ENCODE results near the gene AHNAK.
"Not testable (repeated sequence)": the region's sequence is repeated elsewhere in the genome, so short reads cannot be mapped to it uniquely, and the experiment has no call there.

AHNAK gene, protein sequence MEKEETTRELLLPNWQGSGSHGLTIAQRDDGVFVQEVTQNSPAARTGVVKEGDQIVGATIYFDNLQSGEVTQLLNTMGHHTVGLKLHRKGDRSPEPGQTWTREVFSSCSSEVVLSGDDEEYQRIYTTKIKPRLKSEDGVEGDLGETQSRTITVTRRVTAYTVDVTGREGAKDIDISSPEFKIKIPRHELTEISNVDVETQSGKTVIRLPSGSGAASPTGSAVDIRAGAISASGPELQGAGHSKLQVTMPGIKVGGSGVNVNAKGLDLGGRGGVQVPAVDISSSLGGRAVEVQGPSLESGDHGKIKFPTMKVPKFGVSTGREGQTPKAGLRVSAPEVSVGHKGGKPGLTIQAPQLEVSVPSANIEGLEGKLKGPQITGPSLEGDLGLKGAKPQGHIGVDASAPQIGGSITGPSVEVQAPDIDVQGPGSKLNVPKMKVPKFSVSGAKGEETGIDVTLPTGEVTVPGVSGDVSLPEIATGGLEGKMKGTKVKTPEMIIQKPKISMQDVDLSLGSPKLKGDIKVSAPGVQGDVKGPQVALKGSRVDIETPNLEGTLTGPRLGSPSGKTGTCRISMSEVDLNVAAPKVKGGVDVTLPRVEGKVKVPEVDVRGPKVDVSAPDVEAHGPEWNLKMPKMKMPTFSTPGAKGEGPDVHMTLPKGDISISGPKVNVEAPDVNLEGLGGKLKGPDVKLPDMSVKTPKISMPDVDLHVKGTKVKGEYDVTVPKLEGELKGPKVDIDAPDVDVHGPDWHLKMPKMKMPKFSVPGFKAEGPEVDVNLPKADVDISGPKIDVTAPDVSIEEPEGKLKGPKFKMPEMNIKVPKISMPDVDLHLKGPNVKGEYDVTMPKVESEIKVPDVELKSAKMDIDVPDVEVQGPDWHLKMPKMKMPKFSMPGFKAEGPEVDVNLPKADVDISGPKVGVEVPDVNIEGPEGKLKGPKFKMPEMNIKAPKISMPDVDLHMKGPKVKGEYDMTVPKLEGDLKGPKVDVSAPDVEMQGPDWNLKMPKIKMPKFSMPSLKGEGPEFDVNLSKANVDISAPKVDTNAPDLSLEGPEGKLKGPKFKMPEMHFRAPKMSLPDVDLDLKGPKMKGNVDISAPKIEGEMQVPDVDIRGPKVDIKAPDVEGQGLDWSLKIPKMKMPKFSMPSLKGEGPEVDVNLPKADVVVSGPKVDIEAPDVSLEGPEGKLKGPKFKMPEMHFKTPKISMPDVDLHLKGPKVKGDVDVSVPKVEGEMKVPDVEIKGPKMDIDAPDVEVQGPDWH (N-terminal part only)

DNA sequence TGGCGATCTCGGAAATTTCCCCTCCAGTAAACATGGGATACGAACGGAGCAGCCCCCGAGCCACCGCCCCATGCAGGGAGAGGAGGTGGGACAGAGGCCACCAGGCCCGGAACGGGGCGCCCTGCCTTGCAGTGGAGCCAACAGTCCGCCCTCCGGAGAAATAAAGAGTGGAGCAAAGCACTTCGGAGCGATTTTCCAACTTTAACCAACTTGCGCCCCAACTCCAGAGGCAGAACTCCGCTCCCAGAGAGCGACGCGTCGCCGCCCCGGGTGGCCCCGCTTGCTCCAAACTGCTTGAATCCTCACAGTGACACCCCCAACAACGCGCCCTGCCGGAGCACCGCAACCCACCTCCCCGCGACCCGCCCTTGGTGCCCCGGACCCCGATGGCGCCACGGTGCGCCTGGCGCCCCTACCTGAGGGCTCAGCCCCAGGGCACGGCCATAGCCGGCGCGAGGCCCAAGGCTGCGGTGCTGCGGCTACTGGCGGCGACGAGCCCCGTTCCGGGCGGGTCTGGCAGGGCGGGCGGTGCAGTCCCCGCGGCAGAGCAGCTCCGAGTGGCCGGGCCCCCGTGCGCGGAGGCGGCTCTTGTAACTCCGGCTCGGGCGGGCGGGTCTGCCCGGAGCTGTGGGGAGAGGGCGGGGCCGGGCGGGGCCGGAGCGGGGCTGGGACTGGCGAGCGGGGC is at the start of gene AHNAK:
TSS of gene AHNAK (minus strand) at position 563 of the 685 bp plus-strand sequence. CDS start 10,708 bp downstream, outside the sequence.
- no peak for DNase-seq

DNA sequence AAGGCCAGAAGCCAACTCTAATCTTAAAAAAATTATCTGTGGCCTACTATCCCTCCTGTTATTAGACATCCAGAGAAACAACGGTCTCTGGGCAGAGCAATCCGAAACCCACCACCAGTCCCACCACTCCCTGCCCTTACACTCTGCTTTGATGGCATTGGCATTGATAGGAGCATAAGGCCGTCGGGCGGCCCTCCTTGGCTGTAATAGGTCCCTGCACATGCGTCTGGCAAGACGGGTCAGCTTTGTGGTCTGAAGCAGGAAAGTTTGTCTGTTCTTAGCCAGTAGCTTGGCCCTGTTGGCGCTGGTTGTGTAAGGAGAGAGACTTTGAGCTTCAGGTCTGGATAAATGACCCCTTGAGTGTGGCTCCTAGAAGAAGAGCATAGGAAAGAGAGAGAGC is 48.5 kb upstream of the AHNAK start:
- no peak for DNase-seq

DNA sequence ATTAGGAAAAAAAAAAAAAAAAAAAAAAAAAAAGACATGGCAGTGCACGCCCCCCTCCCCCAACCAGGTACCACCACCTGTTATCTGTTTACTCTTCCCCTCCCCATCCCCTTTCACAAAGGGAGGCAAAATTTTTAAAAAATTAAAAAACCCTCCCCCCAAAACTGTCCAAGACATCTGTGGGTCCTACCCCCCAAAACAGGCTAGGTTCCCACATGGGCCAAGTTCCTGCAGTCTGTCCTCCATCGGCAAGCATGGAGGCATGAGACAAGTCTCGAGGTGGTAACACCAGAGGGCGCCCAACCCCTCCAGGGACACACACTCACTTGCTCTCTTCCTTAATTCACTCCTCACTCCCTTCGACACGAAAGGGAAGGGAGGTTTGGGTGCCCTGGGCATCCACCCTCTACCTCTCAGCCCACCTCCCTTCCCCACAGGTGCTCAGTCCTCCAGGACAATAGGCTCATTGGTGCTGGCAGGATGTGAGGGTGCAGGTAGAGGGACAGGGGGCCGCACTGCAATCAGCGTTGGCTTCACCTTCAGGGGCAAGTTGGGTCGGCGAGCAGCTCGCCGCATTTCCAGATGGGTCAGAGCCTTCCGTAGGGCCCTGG is 46.9 kb upstream of the AHNAK start:
- peak; percentile 38 for DNase-seq

DNA sequence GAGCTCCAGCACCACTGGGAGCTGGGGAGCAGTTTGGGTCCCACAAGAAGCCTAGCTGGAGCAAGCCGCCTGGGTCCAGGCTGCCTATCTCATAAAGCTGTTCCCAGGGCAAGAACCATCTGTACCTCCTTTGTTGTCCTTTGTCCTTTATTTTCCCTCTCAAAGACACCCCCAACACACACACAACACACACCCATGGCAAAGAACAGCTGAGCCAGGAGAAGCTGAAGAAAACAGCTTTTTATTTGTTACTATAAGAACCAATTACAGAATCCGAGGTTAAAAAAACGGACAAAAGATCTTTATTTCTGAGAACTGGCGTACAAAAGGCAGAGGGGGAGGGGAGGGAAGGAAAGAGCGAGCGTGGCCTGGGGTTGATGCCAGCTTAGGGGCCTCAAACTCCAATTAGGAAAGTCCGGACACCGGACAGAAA is 46.4 kb upstream of the AHNAK start:
- no peak for DNase-seq

DNA sequence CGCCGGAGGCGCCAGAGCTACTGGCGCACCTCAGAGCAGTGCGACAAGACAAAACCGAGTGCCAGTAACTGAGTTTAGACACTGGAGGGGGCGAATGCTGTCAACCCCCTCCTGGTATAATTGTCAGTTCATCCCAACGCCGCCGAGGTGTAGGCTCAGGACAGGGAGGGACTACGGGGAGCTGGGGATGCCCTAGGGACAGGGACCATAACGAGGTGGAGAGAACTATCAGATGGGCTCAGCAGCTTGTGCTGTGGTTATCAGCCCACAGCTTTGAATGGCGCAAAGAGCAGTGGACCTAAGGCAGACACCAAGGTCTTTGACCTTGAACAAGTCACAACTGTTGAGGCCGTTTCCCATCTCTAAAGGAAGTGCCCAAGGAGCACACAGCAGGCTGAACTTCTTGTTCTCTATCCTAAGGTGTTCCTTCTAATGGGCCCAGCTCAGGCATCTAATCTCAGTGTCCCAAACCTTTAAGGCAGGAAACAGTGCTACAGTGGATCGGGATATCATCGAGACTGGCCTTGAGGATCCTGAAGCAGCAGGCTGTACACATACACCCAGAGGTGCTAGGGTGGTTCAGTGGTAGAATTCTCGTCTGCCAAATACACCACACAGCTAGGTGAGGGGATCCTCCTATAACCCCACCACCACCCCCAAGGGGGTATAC is 45.7 kb upstream of the AHNAK start:
- DNase-seq = no peak

DNA sequence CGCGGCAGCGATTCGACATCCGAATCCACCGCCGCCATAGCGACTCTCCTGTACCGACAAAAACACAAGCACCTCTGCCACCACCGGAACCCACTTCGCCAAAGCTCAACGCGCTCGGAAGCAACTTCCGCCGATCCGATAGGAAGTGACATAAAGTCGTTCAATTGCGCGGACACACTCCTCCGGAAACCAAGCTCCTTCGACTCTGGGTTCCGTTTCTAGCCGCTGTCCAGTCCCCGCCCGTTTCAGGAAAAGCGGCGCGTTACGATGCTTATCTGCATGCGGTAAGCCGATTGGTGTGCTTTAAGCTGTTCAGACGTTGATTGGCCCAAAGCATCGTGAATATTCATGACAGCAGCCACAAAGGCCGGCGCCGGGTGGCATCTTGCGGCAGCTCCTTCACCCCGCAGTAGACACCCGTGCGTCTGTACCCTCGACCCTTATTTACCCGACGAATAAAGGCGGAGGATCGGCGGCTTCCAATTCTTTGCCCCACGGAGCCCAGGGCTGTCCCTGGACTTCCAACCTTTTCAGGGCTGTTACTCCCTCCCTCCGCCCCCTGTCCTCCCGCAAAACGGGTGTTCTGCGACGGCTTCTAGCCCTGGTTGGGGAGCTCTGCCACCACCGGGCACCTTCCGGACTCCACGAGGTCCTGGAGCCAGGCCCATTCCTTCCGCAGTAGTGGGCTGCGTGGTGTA is 45.0 kb upstream of the AHNAK start, which contains the start of gene TUT1:
TSS of gene TUT1 (minus strand) at position 76 of the 698 bp plus-strand sequence. CDS start at position 38, 38 bp downstream.
- peak; percentile 99 for DNase-seq

DNA sequence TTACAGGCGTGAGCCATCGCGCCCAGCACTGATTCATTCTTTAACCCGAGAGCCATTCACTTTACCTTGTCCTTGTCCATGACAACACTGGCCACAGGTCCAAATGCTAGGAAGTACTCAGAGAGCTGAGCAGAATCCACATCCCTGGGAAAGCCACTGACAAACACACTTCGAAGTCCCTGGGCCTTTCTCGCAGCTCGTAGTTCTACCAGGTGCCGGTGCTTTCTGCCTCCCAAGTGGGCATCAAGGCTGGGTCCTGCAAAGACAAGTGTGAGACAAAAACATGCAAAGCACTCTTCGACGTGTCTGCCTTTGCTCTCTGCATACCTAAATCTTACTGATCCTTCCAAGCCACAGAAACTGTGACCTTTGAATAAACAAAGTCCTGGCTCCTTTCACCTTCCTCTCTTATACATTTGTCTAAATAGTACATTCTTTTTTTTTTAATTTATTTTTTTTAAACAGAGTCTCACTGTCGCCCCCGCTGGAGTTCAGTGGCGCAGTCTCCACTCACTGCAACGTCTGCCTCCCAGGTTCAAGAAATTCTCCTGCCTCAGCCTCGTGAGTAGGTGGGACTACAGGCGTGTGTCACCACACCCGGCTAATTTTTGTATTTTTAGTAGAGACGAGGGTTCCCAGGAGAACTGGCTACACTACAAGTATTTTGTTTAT is 42.5 kb upstream of the AHNAK start:
- DNase-seq = no peak

DNA sequence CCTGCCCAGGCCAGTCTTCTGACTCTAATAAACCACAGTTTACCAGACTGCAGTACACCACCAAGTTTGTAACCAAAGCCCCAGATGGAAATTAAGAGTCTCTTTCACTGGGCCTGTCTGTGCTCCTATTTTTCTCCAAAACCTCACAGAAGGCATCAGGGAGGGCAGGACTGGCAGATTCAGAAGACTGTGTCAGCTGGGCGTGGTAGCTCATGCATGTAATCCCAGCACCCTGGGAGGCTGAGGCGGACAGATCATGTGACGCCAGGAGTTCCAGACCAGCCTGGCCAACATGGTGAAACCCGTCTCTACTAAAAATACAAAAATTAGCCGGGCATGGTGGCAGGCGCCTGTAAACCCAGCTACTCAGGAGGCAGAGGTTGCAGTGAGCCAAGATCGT is 38.8 kb upstream of the AHNAK start:
- DNase-seq = not testable (repeated sequence)

DNA sequence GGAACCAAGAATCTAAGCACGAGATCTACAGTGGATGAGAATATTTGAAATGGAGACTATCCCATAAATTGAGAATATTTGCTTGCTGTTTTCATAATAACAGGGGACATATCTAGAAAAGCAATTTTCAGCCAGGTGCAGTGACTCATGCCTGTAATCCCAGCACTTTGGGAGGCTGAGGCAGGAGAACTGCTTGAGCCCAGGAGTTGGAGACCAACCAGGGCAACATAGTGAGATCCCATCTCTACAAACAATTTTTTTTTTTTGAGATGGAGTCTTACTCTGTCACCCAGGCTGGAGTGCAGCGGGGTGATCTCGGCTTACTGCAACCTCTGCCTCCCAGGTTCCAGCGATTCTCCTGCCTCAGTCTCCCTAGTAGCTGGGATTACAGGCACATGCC is 35.1 kb upstream of the AHNAK start:
- not testable (repeated sequence) for DNase-seq

DNA sequence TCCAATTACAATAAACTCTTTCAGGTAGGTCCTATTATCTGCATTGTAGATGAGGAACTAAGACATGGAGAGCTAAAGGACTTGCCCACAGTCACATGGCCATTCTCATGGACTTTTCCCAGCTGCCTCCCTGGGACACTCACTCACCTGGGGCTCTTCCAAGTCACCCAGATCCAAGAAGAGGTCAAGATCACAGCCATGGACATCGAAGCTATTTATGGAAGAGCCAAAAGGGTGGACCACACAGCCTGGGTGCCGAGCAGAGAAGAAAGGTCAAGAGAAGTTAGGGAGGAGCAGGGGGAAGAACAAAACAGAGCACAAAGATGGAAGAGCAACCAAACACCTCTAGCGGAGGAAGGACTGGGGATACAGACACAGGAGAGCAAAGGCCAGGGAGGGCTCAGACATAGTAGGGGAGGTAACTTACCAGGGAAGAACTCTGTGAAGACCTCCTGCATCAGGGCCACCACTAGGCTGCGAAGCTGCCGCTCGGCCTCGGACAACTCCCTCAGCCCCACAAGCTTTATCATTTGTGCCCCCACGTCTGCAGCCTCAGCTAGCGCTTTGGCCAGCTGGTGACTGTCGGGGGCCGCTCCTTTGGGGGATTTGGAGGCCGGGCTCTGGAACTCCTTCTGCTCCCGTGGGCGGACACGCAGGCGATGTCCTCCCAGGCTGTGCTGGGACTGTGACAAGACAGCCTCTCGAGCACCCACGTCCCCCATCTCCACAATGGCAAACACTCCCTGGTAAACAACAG is 34.5 kb upstream of the AHNAK start:
- no peak for DNase-seq

DNA sequence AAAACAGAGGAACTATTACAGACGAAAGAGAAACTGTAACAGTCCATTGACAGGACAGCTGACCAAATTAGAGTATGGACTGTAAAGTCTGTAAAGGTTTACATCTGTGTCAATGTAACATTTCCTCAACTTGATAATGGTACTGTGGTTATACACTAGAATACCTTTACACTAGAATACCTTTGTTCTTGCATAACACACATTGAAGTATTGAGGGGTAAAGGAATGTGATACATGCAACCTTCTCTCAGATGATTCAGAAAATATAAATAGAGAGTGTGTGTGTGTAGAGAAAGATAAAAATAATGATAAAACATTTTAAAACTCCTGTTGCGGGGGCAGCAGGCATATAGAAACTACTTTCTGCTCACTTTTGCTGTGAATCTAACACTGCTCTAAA is 32.6 kb upstream of the AHNAK start:
- no peak for DNase-seq

DNA sequence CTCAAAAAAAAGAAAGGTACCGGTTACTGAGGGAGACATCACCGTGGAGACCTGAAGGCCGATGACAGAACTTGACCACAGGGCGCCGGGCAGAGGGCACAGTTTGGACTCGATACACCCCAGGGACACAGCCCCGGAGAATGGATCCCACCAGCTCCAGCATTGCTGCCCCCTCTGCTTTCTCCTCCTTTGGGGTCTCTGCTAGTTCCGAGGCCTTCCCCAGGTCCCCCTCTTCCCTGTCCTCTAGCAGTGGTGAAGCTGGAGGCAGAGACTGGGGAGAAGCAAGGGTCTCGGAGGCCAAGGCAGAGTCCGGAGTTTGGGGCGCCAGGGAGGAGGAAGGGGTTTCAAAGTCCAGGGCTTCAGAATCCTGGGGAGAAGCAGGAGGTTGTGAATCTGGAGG is 31.9 kb upstream of the AHNAK start:
- no peak for DNase-seq

DNA sequence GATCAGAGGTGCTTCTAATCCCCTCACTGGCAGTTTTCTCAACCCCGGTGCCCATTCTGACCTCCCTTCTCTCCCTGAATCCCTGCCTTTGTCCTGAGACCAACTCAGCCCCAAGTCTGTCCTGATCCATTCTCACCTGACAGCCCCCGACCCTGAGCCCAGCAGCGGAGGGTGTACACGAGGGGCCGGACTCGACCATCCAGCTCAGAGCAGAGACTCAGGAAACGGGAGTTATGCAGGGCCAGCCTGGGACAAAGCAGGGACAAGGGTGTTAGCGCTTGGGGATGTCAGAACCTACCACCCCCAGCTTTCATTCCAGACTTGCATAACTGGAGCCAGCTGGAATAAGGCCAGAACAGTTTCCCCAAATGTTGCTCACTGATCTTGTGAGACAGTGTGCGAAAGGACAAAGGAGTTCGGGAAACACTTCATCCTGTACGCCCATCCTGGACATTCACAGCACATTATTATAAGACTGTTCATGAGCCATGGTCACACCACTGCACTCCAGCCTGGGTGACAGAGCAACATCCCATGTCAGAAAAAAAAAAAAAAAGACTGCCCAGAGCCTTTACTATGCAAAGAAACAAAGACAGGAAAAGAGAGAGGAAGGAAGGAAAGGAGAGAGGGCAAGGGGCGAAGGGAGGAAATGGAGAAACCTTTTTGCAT is 30.6 kb upstream of the AHNAK start:
- no peak for DNase-seq

DNA sequence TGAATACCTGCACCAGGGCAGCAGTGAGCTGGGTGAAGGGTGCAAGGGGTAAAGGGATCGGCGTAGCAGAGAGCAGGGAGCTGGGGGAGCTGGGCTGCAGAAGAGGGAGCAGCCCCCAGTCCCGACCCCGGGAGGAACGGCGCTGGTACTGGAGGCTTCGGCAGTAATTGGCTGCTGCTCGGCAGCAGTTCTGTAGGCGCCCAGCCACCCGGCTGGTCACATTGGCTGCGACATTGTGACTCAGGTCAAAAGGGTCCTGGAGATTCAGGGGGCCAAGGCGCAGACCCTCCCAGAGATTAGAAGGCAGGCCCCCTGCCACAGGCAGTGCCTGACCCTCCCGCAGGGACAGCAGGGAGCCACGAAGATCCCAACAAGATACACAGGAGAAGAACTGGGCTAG is 29.2 kb upstream of the AHNAK start:
- no peak for DNase-seq

DNA sequence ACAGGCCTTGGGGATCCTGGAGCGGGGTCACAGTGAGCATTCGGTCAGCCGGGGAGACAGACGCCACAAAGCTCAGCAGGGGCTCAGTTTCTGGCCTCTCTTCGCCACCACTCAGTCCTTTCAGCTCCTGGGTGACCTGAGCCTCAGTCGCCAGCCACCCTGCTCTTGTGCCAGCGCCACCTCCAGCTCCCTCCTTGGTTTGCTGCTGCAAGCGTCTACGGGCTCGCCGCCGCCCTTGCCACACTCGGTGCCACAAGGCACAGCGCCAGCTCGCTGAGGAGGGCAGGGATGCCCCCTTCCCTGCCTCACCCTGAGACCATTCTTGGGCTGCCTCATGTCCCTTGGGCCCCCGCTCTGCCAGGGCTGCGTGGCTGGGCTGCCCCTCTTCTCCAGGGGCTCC is 28.6 kb upstream of the AHNAK start:
- no peak for DNase-seq

DNA sequence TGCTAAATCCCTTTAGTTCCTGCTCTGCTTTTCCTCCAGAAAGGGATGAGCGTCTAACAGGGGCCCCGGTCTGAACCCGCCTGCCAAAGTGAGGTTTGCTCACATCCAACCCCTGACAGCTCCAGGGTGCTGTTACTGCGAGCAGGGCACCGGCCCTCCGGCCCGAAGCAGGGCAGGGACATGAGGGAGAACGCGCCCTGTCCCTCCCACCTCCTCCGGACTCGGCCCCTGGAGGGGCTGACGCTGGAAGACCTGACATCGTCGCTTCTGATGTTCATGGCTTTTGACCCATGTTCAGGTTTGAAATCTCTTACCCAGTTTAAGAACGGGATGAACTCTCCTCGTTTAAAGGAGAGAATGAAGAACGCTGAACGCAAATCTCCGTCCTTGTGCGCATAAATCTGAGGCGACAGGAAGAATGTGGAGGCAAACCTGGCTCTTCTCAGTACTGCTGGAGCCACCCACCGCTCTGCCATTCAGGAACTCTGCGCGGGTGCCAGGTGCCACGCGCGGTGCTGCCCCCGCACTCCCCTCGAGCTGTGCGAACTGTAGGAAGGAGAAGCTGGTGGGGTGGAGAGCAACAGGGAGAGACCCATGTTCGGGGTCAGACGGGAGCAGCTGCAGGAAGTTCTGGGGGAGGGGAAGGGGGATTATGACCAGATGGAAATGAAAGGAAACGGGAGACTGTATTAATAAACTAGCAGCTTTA is 27.9 kb upstream of the AHNAK start:
- DNase-seq = no peak

DNA sequence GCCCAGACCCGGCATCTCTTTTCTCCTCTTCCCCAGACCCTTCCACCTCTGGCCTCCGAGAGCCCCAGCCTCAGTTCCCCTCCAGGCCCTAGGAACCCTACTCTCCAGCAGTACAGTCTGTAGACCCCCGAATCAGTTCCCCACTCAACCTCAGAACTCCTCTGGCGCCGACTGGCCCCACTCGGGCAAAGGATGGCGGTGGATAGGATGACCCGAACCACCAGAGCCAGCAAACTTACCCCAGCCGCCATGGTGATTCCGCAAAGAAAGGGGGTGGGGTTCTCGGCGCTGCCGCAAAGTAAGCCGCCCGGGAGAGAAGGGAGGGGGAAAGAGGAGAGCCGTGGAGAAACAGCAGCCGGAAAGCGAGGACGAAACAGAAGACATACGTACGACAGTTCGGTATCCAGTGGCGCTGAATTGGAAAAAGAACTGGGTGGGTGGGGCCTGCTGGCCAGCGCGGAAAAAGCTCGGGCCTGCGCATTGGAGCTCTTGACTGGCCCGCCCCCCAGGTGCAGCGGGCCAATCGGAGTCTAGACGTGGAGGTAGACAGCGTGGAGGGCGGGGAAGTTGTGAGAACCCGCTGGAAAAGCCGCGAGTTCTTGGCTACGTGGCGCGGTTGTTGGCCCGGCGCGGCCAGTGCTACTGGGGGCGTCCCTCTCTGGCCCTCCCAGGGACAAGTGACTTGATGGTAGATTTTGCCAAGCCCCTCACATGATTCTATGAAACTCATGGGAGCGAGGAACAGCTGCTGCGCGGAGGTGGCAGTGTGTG is 27.2 kb upstream of the AHNAK start, which contains the start of gene EEF1G:
TSS of gene EEF1G (minus strand) at position 300 of the 771 bp plus-strand sequence. CDS start at position 251, 49 bp downstream.
- DNase-seq = peak; percentile 99

All from NCI-H774 (cell line).